GM12891 (cell line): ENCODE data around the gene GALNT9.
"Not testable (repeated sequence)": the region's sequence is repeated elsewhere in the genome, so short reads cannot be mapped to it uniquely, and the experiment has no call there.

Experiments used
- DNase-seq: peaks from one replicate; pipeline ENCODE4 v3.0.0; 2011; ENCODE audit warnings: low spot score; ENCODE audit not compliant: insufficient read length
- FAIRE-seq: peaks from 2 replicates; lab custom pipeline; 2011; peaks lifted over from hg19 to GRCh38; lab: Jason Lieb, UNC
- PAX5 ChIP-seq: IDR thresholded peaks from 2 replicates; pipeline ENCODE4 v1.6.1; 2011; ENCODE audit warnings: low read length, moderate library complexity, mild to moderate bottlenecking; ENCODE audit not compliant: insufficient read depth, severe bottlenecking
- POLR2A ChIP-seq: IDR thresholded peaks from 2 replicates; pipeline ENCODE4 v1.6.1; 2011; ENCODE audit warnings: low read depth, low read length, control low read depth
- POLR2AphosphoS5 ChIP-seq: IDR thresholded peaks from 2 replicates; pipeline ENCODE4 v1.6.1; 2011; ENCODE audit warnings: low read depth, low read length, control low read depth
- POU2F2 ChIP-seq: IDR thresholded peaks from 2 replicates; pipeline ENCODE4 v1.6.1; 2011; ENCODE audit warnings: low read depth, mild to moderate bottlenecking, control low read depth, low read length, moderate library complexity
- SPI1 ChIP-seq: IDR thresholded peaks from 2 replicates; pipeline ENCODE4 v1.6.1; 2011; ENCODE audit warnings: low read depth, low read length, control low read depth
- TAF1 ChIP-seq: IDR thresholded peaks from 2 replicates; pipeline ENCODE4 v1.6.1; 2011; ENCODE audit warnings: low read depth, low read length, control low read depth

The GALNT9 gene

GRCh38 chr12:132151145-132151765, 178.1 kb downstream of the GALNT9 start:
- FAIRE-seq: no peak
- no peak for TF ChIP-seq POU2F2
- TF ChIP-seq POLR2AphosphoS5: no peak
- TF ChIP-seq TAF1: no peak
- TF ChIP-seq PAX5: no peak
- TF ChIP-seq SPI1: no peak
- TF ChIP-seq POLR2A: no peak
- DNase-seq: no peak

- DNase-seq (no peak), FAIRE-seq (no peak)
- no peak for TF ChIP-seq POLR2A
- TF ChIP-seq SPI1: no peak
- TF ChIP-seq POLR2AphosphoS5: no peak
- no peak for TF ChIP-seq PAX5
- TF ChIP-seq POU2F2: no peak
- TF ChIP-seq TAF1: no peak
These were observed 178.6 kb downstream of the GALNT9 start for GRCh38 chr12:132150780-132151144.

GRCh38 chr12:132149526-132149925, 179.9 kb downstream of the GALNT9 start:
- peak; percentile 41; the same call in 1 of the 2 replicates for TF ChIP-seq POU2F2

GRCh38 chr12:132148368-132149045, 180.9 kb downstream of the GALNT9 start:
- DNase-seq (no peak), FAIRE-seq (no peak)
- TF ChIP-seq POLR2A (no peak), TAF1 (no peak), POLR2AphosphoS5 (no peak)

More at GRCh38 chr12:132149526-132149925, 179.9 kb downstream of the GALNT9 start:
- DNase-seq: not testable (repeated sequence)
- peak; percentile 92 for FAIRE-seq

GRCh38 chr12:132147423-132148367, 181.7 kb downstream of the GALNT9 start:
- FAIRE-seq: no peak
- no peak for DNase-seq
- TF ChIP-seq TAF1 (no peak), POLR2AphosphoS5 (no peak), SPI1 (no peak), POLR2A (no peak), PAX5 (no peak), POU2F2 (no peak)

GRCh38 chr12:132146772-132147422, 182.5 kb downstream of the GALNT9 start:
- TF ChIP-seq POLR2AphosphoS5 (no peak), SPI1 (no peak), POLR2A (no peak), PAX5 (no peak), POU2F2 (no peak), TAF1 (no peak)
- FAIRE-seq: no peak
- DNase-seq: no peak
